ENCODE results near the gene THTPA. TPM values are rescaled to one million over a fixed set of nuclear protein-coding genes. Genes with fewer than 3 reads are reported as not detected.

THTPA gene
- total and polyA plus RNA-seq, 9 of the 15 experiments (the other 6 are each of a cell fraction or from before 2014, with no cell fraction given), result 2.4 to 8.7 (median 5.2) TPM

GRCh38 chr14:23533652-23534435, 22.2 kb upstream of the THTPA start:
- Histone ChIP-seq H3K27me3 (ENCODE audit: control insufficient read depth in 2 of 2, insufficient read depth in 2 of 2, low read length in 2 of 2) (peaks cover 0 to 36% of the 10 kb centered on the region in 2 experiments; a peak in 3 of 5 replicates), H3K36me3 (ENCODE audit: control insufficient read depth, insufficient read depth, low read length) (no peaks in the 10 kb centered on the region), H3K27ac (ENCODE audit: extremely low read depth, low read depth, low read length) (no peak overlapping the region), H3K79me2 (ENCODE audit: control insufficient read depth, insufficient read depth, low read length) (no peaks in the 10 kb centered on the region), H2AFZ (ENCODE audit: low read depth, low read length) (no peak overlapping the region), H3K4me1 (replicated peaks in 1 of 2; ENCODE audit: control insufficient read depth in 2 of 2, insufficient read depth in 2 of 2, low read length in 2 of 2) (peaks cover 0 to 3% of the 10 kb centered on the region in 2 experiments; a peak in 2 of 5 replicates), H3K4me2 (ENCODE audit: insufficient read depth, low read length) (no peak overlapping the region), H4K20me1 (replicated peaks; ENCODE audit: control insufficient read depth, insufficient read depth, low read length) (no peaks in the 10 kb centered on the region), H3K9ac (ENCODE audit: insufficient read depth in 1 of 2, low read depth in 2 of 2, low read length in 2 of 2) (no peak overlapping the region), H3K4me3 (no peak overlapping the region), H3K9me1 (ENCODE audit: control insufficient read depth, insufficient read depth, low read length) (no peaks in the 10 kb centered on the region), H3K9me3 (replicated peaks; ENCODE audit: control insufficient read depth, insufficient read depth, low read depth, low read length) (no peaks in the 10 kb centered on the region)
- no TSS peak for BruUV-seq (replicated peaks)
- CTCF ChIA-PET (ENCODE audit: low intra/inter-chr PET ratio), result no interaction called here
- no peak for DNase-seq (ENCODE audit: extremely low read depth in 1 of 4, low spot score in 3 of 4)
- ATAC-seq, result no peak
- POLR2A ChIA-PET, result interaction anchor here (0.5 to 1.0 kb wide), 2 partner anchors 31 to 51 kb away, joined by 3 to 4 read pairs; no protein-coding TSS in a partner anchor
- FAIRE-seq, result no peak
- intact Hi-C loops (cut with micrococcal nuclease), result no loop called here
- in situ Hi-C loops (cut with MboI), result no loop called here
- TF ChIP-seq UBTF (IDR thresholded peaks at IDR 0.05; ENCODE audit: borderline replicate concordance in 1 of 2, low read depth in 2 of 2, low read length in 2 of 2) (no peak), ELK3 (CRISPR knock-in tag; IDR thresholded peaks at IDR 0.05) (no peak), GATAD2B (IDR thresholded peaks at IDR 0.05; ENCODE audit: borderline replicate concordance) (no peak), TEAD2 (tag; IDR thresholded peaks at IDR 0.05) (no peak), ZNF75A (CRISPR knock-in tag; IDR thresholded peaks at IDR 0.05) (no peak), KAT7 (CRISPR knock-in tag; IDR thresholded peaks at IDR 0.05; ENCODE audit: borderline replicate concordance) (no peak), ILF3 (IDR thresholded peaks at IDR 0.05; ENCODE audit: borderline replicate concordance) (no peak), PCBP1 (IDR thresholded peaks at IDR 0.05; ENCODE audit: low read depth, low read length, poor library complexity, severe bottlenecking) (no peak), ZBTB11 (CRISPR knock-in tag; IDR thresholded peaks at IDR 0.05) (no peak), PRMT5 (CRISPR knock-in tag; IDR thresholded peaks at IDR 0.05) (no peak), U2AF2 (optimal IDR thresholded peaks at IDR 0.05; ENCODE audit: low read depth, low read length) (no peak), KLF13 (tag; IDR thresholded peaks at IDR 0.05; ENCODE audit: borderline replicate concordance, low read depth) (no peak), ZNF354B (CRISPR knock-in tag; IDR thresholded peaks at IDR 0.05) (no peak), TAF9B (IDR thresholded peaks at IDR 0.05; ENCODE audit: partially characterized antibody) (no peak), ZNF436 (CRISPR knock-in tag; IDR thresholded peaks at IDR 0.05) (no peak)
- 17% methylated on average over 12 of the region's 16 CpGs for WGBS (ENCODE audit: insufficient coverage, low coverage, missing lambda C conversion rate)
